Retinal pigment epithelial cell (primary cell): ENCODE measurements around the gene LMNTD1.
"Not testable (repeated sequence)": the region's sequence is repeated elsewhere in the genome, so short reads cannot be mapped to it uniquely, and the experiment has no call there.

ENCODE experiments used
- DNase-seq: peaks from one replicate; pipeline ENCODE4 v3.0.0-alpha.2; 2010; ENCODE audit warnings: low read depth
- H3K4me3 ChIP-seq: 2 replicates; pipeline ENCODE4 v1.5.1; 2011; ENCODE audit warnings: mild to moderate bottlenecking, low read length, control low read depth, moderate library complexity
- CTCF ChIP-seq: conservative IDR thresholded peaks from 2 replicates; pipeline ENCODE4 v1.5.1; 2011; ENCODE audit warnings: low read depth, low read length, control low read depth, inconsistent platforms

Gene LMNTD1

GRCh38 chr12:25553098-25553497 is at the start of gene LMNTD1:
Gene LMNTD1 (minus strand): TSS chr12:25553283. CDS start chr12:25552959, 324 bp downstream.
- H3K4me3 ChIP-seq, result no peak within 1 kb of the TSS
- TF ChIP-seq CTCF, result no peak
- DNase-seq, result peak; percentile 34

GRCh38 chr12:25598956-25599355 is 45.9 kb upstream of the LMNTD1 start:
- DNase-seq, result no peak
- TF ChIP-seq CTCF, result no peak
- H3K4me3 ChIP-seq, result no peak overlapping the region

- not testable (repeated sequence) for H3K4me3 ChIP-seq, DNase-seq
Measured at GRCh38 chr12:25595496-25595895, 42.4 kb upstream of the LMNTD1 start.

- DNase-seq, result no peak
- no peak for TF ChIP-seq CTCF
- H3K4me3 ChIP-seq, result no peak overlapping the region
Measured at GRCh38 chr12:25594376-25594775, 41.3 kb upstream of the LMNTD1 start.

GRCh38 chr12:25592725-25593495 is 39.8 kb upstream of the LMNTD1 start:
- DNase-seq, result no peak
- TF ChIP-seq CTCF, result no peak
- no peak overlapping the region for H3K4me3 ChIP-seq

GRCh38 chr12:25591144-25591543 is 38.1 kb upstream of the LMNTD1 start:
- DNase-seq, result no peak
- peak; percentile 32 for TF ChIP-seq CTCF
- no peak overlapping the region for H3K4me3 ChIP-seq

GRCh38 chr12:25590011-25590721 is 37.1 kb upstream of the LMNTD1 start:
- H3K4me3 ChIP-seq, result no peak overlapping the region
- TF ChIP-seq CTCF, result no peak
- no peak for DNase-seq
